ENCODE data around the gene APOL2. TPM values are rescaled to one million over a fixed set of nuclear protein-coding genes. Genes with fewer than 3 reads are reported as not detected.

The APOL2 gene
- total RNA-seq, 1 donor from 2014 or later = 77.2 TPM

GRCh38 chr22:36227396-36227795 lies 11.9 kb downstream of the APOL2 start:
- peaks cover 4% of the 10 kb centered on the region for H3K36me3 ChIP-seq (ENCODE audit: insufficient read depth, low read length)
- DNase-seq (ENCODE audit: low read depth) = no peak
- TF ChIP-seq CTCF (IDR thresholded peaks at IDR 0.05; ENCODE audit: insufficient read depth, low read depth, low read length) = no peak
- no peak for TF ChIP-seq EZH2 (IDR thresholded peaks at IDR 0.05; ENCODE audit: insufficient read depth, low read length)
- H3K4me3 Mint-ChIP-seq (ENCODE audit: unreplicated experiment) = no peak overlapping the region
- H3K36me3 Mint-ChIP-seq (ENCODE audit: low read depth, unreplicated experiment) = peaks cover 49% of the 10 kb centered on the region
- H3K27me3 ChIP-seq (ENCODE audit: insufficient read depth, low read length) = no peaks in the 10 kb centered on the region
- H3K4me1 ChIP-seq (ENCODE audit: insufficient read depth, low read length) = no peaks in the 10 kb centered on the region
- H2AFZ ChIP-seq (ENCODE audit: low read depth, low read length) = no peak overlapping the region
- no peaks in the 10 kb centered on the region for H3K27me3 Mint-ChIP-seq (ENCODE audit: low read depth, unreplicated experiment)
- no peak overlapping the region for H3K27ac Mint-ChIP-seq (ENCODE audit: unreplicated experiment)
- peaks cover 7% of the 10 kb centered on the region for H3K4me1 Mint-ChIP-seq (ENCODE audit: low read depth, unreplicated experiment)
- no peak overlapping the region for H3K9ac ChIP-seq (ENCODE audit: low read length)
- no peak for FAIRE-seq
- H3K4me2 ChIP-seq (ENCODE audit: low read length) = no peak overlapping the region
- no peak overlapping the region for H3K4me3 ChIP-seq (ENCODE audit: insufficient read depth, low read depth, low read length)
- H3K79me2 ChIP-seq (ENCODE audit: insufficient read depth, low read length) = no peaks in the 10 kb centered on the region
- no peaks in the 10 kb centered on the region for H4K20me1 ChIP-seq (ENCODE audit: insufficient read depth, low read length)
- H3K27ac ChIP-seq (ENCODE audit: low read depth, low read length) = no peak overlapping the region
- no peaks in the 10 kb centered on the region for H3K9me3 ChIP-seq (ENCODE audit: insufficient read depth, low read depth, low read length)
- no peaks in the 10 kb centered on the region for H3K9me3 Mint-ChIP-seq (ENCODE audit: unreplicated experiment)

- H4K20me1 ChIP-seq (ENCODE audit: insufficient read depth, low read length) = no peaks in the 10 kb centered on the region
- H3K9me3 Mint-ChIP-seq (ENCODE audit: unreplicated experiment) = no peaks in the 10 kb centered on the region
- peaks cover 4% of the 10 kb centered on the region for H3K36me3 ChIP-seq (ENCODE audit: insufficient read depth, low read length)
- H3K9me3 ChIP-seq (ENCODE audit: insufficient read depth, low read depth, low read length) = no peaks in the 10 kb centered on the region
- no peaks in the 10 kb centered on the region for H3K27me3 ChIP-seq (ENCODE audit: insufficient read depth, low read length)
- no peak overlapping the region for H3K27ac Mint-ChIP-seq (ENCODE audit: unreplicated experiment)
- TF ChIP-seq CTCF (IDR thresholded peaks at IDR 0.05; ENCODE audit: insufficient read depth, low read depth, low read length) (no peak), EZH2 (IDR thresholded peaks at IDR 0.05; ENCODE audit: insufficient read depth, low read length) (no peak)
- H3K4me1 ChIP-seq (ENCODE audit: insufficient read depth, low read length) = no peaks in the 10 kb centered on the region
- H3K79me2 ChIP-seq (ENCODE audit: insufficient read depth, low read length) = no peaks in the 10 kb centered on the region
- FAIRE-seq (no peak), DNase-seq (ENCODE audit: low read depth) (no peak)
- no peak overlapping the region for H3K27ac ChIP-seq (ENCODE audit: low read depth, low read length)
- peaks cover 2% of the 10 kb centered on the region for H3K27me3 Mint-ChIP-seq (ENCODE audit: low read depth, unreplicated experiment)
- no peak overlapping the region for H3K4me2 ChIP-seq (ENCODE audit: low read length)
- H3K4me3 Mint-ChIP-seq (ENCODE audit: unreplicated experiment) = no peak overlapping the region
- no peak overlapping the region for H3K9ac ChIP-seq (ENCODE audit: low read length)
- peaks cover 40% of the 10 kb centered on the region for H3K36me3 Mint-ChIP-seq (ENCODE audit: low read depth, unreplicated experiment)
- H3K4me3 ChIP-seq (ENCODE audit: insufficient read depth, low read depth, low read length) = no peak overlapping the region
- H2AFZ ChIP-seq (ENCODE audit: low read depth, low read length) = no peak overlapping the region
- peaks cover 11% of the 10 kb centered on the region for H3K4me1 Mint-ChIP-seq (ENCODE audit: low read depth, unreplicated experiment)
These were observed 13.1 kb downstream of the APOL2 start for GRCh38 chr22:36226189-36226588.

GRCh38 chr22:36225333-36225922 lies 13.9 kb downstream of the APOL2 start:
- no peak overlapping the region for H3K4me3 Mint-ChIP-seq (ENCODE audit: unreplicated experiment)
- no peaks in the 10 kb centered on the region for H3K79me2 ChIP-seq (ENCODE audit: insufficient read depth, low read length)
- H3K36me3 ChIP-seq (ENCODE audit: insufficient read depth, low read length) = peaks cover 4% of the 10 kb centered on the region
- no peaks in the 10 kb centered on the region for H3K9me3 ChIP-seq (ENCODE audit: insufficient read depth, low read depth, low read length)
- no peak overlapping the region for H2AFZ ChIP-seq (ENCODE audit: low read depth, low read length)
- H3K4me3 ChIP-seq (ENCODE audit: insufficient read depth, low read depth, low read length) = no peak overlapping the region
- DNase-seq (ENCODE audit: low read depth) = no peak
- no peak for TF ChIP-seq EZH2 (IDR thresholded peaks at IDR 0.05; ENCODE audit: insufficient read depth, low read length)
- no peak for TF ChIP-seq CTCF (IDR thresholded peaks at IDR 0.05; ENCODE audit: insufficient read depth, low read depth, low read length)
- H3K27me3 ChIP-seq (ENCODE audit: insufficient read depth, low read length) = no peaks in the 10 kb centered on the region
- no peak for FAIRE-seq
- H3K4me2 ChIP-seq (ENCODE audit: low read length) = no peak overlapping the region
- peaks cover 15% of the 10 kb centered on the region for H3K4me1 Mint-ChIP-seq (ENCODE audit: low read depth, unreplicated experiment)
- H3K4me1 ChIP-seq (ENCODE audit: insufficient read depth, low read length) = no peaks in the 10 kb centered on the region
- H3K27me3 Mint-ChIP-seq (ENCODE audit: low read depth, unreplicated experiment) = peaks cover 2% of the 10 kb centered on the region
- no peak overlapping the region for H3K9ac ChIP-seq (ENCODE audit: low read length)
- no peak overlapping the region for H3K27ac Mint-ChIP-seq (ENCODE audit: unreplicated experiment)
- H3K27ac ChIP-seq (ENCODE audit: low read depth, low read length) = no peak overlapping the region
- H3K36me3 Mint-ChIP-seq (ENCODE audit: low read depth, unreplicated experiment) = peaks cover 34% of the 10 kb centered on the region
- H4K20me1 ChIP-seq (ENCODE audit: insufficient read depth, low read length) = no peaks in the 10 kb centered on the region
- no peaks in the 10 kb centered on the region for H3K9me3 Mint-ChIP-seq (ENCODE audit: unreplicated experiment)

Measured in astrocyte (in vitro differentiated cells and primary cell).